CD4-positive, alpha-beta T cell treated with Interleukin-6 for 4 hours (primary cell): ENCODE results near the gene LEP.

Experiments
- DNase-seq: peaks from one replicate; pipeline ENCODE4 v3.0.0-alpha.2; 2020; ENCODE audit warnings: mixed read lengths

Gene LEP

GRCh38 chr7:128240696-128241386 is at the start of gene LEP:
Gene LEP, plus strand, starts transcription at chr7:128241278. Its CDS starts 10,741 bp downstream, at chr7:128252019.
- no peak for DNase-seq

DNA sequence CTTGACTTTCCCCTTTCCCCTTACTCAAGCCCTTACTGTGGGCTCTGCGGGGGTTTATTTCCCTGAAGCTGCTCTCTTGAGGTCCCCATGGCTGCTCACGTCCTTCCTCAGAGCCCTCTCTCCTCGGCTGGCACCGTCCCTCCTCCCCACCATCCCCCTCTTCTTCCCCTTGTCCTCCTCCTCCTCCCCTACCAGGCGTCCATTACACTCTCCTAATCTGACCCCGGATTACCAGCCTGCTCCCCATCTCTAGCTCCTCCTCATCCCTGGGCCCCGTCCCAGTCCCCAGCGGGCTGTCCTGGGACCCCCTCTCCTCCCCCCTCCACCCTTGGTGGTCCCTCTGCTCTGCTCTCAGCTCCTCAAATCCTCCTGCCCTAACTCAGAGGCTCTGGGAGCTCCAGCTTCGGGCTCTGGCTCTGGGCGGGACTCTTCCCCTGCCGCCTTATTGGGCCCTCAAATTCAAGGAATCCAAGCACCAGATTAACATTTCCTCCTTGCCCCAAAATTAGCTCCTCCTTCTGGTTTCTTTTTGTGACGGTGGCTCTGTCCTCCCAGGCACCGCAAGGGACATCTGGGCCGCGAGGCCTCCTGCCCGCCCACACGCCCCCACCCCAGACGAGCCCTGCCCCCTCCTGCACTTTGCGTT is 48.5 kb upstream of the LEP start:
- no peak for DNase-seq

DNA sequence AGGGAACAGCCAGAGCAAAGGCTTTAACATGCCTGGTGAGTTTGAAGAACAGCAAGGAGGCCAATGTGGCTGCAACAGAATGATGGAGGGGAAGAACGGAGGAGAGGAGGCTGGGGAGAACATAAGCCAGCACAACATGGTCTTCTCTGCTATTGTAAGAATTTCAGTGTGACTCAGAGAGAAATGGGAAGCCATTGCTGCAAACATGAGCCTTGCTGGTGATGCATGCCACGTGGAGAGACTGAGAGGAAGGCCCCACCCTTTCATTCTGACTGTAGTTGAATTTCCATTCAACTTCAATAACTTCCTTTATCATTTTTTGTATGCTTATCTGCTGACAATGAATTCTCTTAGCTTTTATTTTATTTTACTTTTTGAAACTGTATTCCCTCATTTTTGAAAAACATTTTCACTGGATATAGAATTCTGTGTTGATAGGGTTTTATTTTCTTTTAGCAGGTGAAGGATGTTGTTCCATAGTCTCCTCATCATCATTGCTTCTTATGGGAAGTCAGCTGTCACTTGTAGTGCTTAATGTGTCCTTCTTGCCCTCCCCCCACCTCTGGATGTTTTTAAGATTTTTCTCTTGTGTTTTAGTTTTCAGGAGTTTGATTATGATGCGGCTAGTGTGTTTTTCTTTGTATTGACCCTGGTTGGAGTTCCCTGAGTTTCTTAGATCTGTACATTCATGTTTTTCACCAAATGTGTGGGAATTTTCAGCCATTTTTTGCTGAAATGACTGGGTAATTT is 46.4 kb upstream of the LEP start:
- no peak for DNase-seq

DNA sequence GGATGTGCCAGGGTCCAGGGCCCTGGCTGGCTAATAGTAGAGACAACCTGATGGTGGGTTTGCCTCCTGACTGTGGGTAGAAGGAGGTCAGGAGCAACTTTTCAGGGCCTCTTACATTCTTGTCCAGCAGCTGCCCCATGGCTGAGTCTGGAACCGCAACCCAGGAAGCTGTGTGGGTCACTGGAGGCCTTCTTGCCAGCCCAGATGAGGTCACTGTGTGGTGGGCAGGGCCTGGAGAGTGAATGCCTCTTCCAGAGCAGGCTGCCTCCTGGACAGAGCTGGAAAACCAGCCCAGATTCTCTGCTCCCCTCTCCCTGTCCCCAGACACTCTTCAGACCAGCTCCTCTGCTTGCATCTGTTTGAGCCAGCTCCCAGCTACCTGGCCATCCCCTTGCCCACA is 43.5 kb upstream of the LEP start:
- no peak for DNase-seq

DNA sequence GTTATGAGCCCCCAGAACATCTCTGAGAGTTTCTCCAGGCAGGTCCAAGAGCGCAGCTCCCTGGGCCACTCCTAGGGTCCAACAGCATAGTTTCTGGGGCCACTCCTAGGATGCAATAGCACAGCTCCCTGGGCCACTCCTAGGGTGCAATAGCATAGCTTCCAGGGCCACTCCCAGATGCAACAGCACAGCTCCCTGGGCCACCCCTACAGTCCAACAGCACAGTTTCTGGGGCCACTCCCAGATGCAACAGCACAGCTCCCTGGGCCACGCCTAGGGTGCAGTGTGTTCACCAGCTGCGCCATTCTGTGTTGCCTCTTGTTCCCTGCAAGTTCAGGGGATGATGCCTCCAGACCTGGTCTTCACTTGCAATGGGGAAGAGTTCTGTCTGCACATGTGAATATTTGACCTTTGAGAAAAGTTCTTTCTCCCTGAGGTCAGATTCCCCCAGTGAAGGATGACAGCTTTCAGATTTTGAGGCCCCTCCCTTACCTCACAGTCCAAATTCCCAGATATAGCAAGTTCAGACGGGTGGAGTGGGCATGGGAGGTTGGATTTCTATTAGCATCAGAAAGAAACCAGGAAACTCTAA is 43.0 kb upstream of the LEP start:
- no peak for DNase-seq

GRCh38 chr7:128200376-128200775 is 40.7 kb upstream of the LEP start:
- DNase-seq: no peak

DNA sequence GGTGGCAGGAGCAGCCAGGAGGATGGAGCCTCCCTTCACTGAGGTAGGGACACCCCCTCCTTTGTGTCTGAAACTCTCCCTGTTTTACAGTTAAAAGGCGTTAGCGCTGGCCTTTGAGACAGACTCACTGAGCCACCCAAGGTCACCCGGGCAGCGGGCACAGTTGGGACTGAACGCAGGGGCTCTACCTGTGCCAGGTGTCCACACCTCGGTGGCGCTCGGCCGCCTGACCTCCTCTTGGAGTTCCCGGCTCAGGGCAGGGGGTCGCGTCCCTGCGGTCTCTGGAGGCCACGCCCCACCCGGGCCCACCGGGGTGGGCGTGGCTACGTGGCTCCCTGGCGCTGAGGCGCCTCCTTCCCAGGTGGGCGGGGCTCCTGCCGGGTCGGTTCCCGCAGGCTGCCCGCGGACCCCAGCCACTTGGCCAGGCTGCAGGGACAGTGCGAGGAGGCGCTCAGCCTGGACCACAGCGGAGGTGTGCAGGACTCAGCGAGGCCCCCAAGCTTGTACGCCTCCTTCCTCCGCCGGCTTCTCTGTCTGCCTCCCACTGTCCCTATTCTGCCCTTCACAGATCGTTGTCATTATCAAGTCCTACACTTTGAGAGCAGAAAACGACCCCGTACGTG is 39.9 kb upstream of the LEP start:
- DNase-seq: no peak

DNA sequence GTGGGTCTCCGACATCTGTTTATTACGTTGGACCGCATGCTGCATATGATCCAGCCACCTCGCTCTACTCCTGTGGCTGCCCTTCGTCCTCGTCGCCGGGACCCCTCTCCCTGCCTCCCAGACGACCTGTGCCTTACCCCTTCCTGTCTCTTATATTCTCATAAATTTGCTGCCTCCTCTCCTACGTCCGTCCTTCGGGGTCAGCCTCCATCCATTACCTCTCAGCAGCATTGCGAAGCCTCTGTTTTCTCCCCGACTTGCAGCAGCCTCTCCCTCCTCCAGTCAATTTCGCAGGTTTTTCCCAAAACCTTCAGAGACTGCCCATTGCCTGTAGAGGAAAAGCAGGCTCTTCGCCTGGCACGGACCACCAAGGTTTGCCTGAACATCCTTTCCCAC is 39.4 kb upstream of the LEP start:
- DNase-seq: no peak

- no peak for DNase-seq
Measured at GRCh38 chr7:128202287-128202957, 38.7 kb upstream of the LEP start.

DNA sequence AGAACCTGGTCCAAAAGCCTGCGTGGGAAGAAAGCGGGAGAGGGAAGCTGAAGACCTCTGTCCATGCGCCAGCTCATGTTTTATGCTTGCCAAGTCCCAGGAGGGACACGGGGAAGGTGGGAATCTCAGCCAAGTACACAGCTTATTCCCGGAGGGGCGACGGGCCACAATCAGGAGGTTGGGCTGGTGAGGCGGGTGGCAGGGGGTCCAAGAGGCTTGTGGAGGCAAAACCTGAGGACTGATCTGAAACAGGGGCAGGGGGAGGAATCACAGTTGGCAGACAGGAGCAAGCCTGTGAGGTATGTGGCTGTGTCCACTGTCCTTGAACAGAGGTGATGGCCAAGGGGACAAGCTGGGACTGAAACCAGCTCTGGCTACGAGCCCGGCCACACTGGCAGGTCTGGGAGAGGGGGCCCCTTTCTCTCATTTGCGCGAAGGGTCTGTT is 38.0 kb upstream of the LEP start:
- DNase-seq: no peak

DNA sequence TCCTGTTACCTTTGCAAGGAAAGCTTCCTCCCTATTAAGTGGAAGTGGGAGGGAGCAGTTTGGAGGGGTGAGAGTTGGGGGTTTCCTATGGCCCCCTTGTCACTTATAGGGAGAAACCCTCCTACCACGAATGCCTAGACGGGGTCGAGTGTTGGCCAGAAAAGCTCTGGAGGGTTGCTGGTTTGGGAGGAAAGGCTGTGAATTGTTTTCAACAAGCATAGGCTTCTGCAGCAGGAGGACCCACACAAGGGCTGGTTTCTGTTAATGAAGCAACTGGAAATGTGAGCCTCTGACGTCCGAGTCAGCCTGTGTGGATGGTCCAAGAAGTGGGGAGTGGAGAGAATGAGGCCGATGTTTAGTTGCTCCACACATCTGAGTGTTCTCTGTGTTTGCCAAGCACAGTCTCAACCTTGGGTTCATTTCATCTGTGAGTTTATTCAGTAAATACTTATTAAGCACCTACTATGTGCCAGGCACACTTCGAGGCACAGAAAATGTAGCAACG is 37.3 kb upstream of the LEP start:
- no peak for DNase-seq

DNA sequence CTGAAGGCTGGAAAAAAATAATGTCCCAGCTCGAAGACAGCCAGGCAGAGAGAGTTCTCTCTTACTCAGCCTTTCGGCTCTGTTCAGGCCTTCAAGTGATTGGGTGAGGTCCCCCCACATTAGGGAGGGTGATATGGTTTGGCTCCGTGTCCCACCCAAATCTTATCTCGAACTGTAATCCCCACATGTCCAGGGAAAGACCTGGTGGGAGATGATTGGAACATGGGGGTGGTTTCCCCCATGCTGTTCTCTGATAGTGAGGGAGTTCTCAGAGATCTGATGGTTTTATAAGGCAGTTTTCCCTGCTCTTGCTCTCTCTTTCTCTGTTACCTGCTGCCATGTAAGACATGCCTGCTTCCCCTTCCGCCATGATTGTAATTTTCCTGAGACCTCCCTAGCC is 36.6 kb upstream of the LEP start:
- DNase-seq: no peak

- DNase-seq: no peak
Measured at GRCh38 chr7:128205068-128205467, 36.0 kb upstream of the LEP start.

DNA sequence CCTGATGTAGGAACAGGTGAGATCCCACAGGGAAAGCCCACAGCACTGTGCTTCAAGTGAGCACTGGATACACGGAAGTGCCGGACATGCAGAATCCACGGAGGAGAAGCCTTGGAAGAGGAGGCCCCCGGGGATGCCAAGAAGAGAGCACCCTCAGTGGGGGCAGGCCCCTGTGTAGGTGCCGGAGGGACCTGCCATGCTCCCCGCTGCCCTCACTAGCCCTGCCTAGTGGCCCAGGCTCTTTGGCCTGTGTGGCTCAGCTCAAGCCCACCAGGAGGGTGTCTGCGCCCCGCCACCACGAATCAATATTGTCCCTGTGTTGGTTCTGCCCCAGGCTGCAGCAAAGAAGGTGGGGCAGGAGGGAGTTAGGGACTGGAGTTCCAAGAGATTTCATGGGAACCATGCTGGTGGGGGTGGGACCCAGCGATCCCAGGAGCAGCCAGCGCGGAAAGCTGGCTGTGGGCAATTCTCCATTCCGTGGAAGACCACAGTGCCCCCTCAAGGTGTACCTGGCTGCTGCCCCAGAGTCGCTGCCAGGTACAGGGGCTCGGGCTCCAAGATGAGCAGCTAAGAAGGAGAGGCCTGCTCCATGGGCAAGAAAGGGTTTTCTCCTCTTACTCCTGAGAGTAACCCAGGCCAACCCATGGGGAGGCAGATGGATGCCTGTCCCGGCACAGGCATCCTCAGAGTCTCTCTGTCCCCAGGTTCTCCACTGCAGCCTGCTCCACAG is 34.9 kb upstream of the LEP start:
- no peak for DNase-seq

DNA sequence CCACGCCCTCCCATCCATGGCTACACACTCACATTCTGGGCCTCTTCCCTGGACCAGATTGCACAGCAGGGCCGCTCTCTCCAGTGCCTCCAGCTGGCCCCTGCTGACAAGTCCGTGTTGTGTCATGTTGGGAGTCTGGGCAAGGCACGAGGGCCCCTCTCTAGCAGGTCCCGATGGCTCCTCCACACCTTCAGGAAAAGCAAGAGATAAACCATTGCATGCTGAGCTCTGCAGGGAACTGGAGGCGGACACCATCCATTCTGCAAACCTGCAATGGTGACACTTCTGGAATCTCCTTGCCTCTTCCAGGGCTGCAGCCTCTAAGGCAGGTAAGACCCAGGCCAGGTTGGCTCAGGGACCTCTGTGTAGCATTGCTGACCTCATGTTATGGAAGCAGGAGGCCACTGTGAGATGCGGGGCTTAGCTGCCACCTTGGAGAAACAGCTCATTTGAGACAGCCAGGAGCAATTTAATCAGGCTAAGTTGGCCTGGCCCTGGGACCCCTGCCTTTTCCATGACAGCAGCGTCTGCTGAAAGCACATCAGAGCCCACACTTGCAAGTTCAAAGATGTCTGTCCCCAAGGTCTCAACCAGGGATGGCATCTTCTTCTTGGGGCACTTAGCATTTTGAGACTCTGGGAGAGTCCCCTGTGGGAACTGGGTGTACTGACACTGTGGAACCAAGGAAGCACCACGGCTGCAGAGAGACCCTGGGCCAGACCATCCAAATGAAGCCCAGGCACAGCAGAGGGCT is 34.2 kb upstream of the LEP start:
- DNase-seq: no peak

- DNase-seq: no peak
Measured at GRCh38 chr7:128207609-128208008, 33.5 kb upstream of the LEP start.

GRCh38 chr7:128209229-128210035 is 31.6 kb upstream of the LEP start:
- peak; percentile 69 for DNase-seq

- no peak for DNase-seq
Measured at GRCh38 chr7:128210036-128210347, 31.1 kb upstream of the LEP start.

DNA sequence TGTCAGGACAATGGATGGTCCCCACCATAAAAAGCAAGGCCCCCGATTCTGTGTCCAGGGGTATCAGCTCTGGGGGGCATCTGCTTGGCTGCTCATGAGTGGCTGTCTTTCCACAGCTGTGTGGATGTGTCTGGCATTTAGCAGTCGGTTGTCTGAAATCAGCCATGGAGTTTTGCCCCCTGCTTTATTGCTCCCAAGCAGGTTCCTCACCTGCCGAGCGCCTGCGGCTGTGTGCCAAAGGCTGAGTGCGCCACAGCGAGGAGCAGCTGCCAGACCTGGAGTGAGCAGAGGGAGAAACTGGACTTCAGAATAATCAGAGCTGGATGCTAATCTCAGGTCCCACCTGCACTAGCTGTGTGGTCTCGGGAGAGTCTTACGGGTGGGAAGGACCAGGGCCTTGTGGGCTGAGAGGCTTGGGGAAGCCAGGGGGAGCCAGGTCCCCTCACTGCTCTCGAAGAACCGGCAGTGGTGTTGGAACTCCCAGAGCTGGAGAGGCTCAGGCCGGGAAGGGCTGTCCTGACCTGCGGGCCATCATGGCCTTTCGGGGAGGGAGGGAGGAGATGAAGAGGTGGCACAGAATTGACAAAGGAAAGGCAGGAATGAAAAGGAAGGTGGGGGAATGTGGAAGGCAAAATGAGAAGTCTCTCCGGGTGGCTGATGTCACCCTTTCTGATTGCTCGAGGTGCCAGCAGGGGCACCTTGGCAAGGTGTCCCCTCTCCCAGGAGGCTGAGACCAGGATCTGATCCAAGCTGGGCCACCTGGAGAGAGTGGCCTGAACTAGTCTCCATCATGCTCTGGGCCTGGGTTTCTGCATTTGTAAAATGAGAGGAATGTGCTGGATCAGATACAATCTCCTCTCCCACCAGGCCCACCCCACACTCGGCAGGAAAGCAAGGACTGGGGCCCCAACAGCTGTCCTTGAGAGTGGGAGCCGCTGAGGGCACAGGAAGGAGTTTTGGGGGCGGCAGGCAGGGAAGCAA is 30.2 kb upstream of the LEP start:
- no peak for DNase-seq
